Uterus (tissue), 2 donors: ENCODE data around the gene LDLRAD2.

Experiments used
- CTCF ChIP-seq, 4 experiments: fragments of 200-600 bp in 2 of 4; fragments of 450-650 bp in 2 of 4; sonication (generic) in 2 of 4; IDR thresholded peaks; one replicate each; pipeline ENCODE4 v1.5.1; 2016 to 2019; ENCODE audit warnings: antibody characterized with exemption in 4 of 4, mild to moderate bottlenecking in 2 of 4, moderate library complexity in 1 of 4
- POLR2A ChIP-seq, 2 donors: fragments of 450-650 bp; IDR thresholded peaks; one replicate each; pipeline ENCODE4 v1.6.1; 2016; ENCODE audit warnings: antibody characterized with exemption in 2 of 2, mild to moderate bottlenecking in 1 of 2, moderate library complexity in 1 of 2

GRCh38 chr1:21818656-21819055 is 6.6 kb downstream of the LDLRAD2 start:
- TF ChIP-seq CTCF (IDR thresholded peaks at IDR 0.05), result no peak
- TF ChIP-seq POLR2A (IDR thresholded peaks at IDR 0.05), result no peak
